Measurements from ENCODE around the gene OR10G8. TPM values are rescaled to one million over a fixed set of nuclear protein-coding genes. Genes with fewer than 3 reads are reported as not detected.

The OR10G8 gene, protein sequence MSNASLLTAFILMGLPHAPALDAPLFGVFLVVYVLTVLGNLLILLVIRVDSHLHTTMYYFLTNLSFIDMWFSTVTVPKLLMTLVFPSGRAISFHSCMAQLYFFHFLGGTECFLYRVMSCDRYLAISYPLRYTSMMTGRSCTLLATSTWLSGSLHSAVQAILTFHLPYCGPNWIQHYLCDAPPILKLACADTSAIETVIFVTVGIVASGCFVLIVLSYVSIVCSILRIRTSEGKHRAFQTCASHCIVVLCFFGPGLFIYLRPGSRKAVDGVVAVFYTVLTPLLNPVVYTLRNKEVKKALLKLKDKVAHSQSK
- not detected for total RNA-seq (2013)
- polyA plus RNA-seq (not detected), polyA minus RNA-seq (not detected in 2 replicates), total RNA-seq (0 to 0.11 (median 0) reads per million in 11 experiments)

DNA sequence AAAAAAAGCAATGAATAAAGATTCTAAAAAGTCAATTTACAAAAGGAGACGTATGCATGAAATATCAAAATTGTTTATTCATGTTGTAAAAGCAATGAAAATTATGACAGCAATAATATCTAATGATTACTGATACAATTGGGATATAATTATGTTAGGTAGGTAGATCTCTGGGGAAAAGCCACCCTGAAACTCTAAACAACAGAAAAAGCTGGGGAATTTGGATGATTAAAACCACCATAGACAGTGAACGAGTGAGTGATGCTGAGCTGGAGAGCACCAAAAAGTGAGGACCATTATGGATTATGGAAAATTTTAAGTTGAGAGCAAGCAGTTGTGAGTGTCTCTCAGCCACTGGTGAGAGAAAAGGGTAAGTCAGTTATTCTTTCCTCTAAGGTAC is at the start of gene OR10G8:
OR10G8 (plus strand) TSS at position 301 of the 400 bp plus-strand sequence. CDS start 2,825 bp downstream, outside the sequence.
- no CpG with 5 or more reads among the region's 2 CpGs for WGBS (ENCODE audit: insufficient coverage)
- Histone ChIP-seq H4K20me1 (ENCODE audit: insufficient read depth, low read length) (no peaks in the 10 kb centered on the region), H3K9me3 (replicated peaks in 1 of 2; ENCODE audit: control insufficient read depth in 1 of 2, insufficient read depth in 1 of 2, low read length in 2 of 2) (no peaks in the 10 kb centered on the region), H3K4me3 (replicated peaks in 1 of 3; ENCODE audit: low read depth in 2 of 3, low read length in 3 of 3) (no peak within 1 kb of the TSS), H3K27ac (ENCODE audit: low read depth in 1 of 2, low read length in 2 of 2) (no peak within 1 kb of the TSS), H3K4me1 (ENCODE audit: control insufficient read depth in 1 of 2, insufficient read depth in 2 of 2, low read length in 2 of 2) (no peaks in the 10 kb centered on the region), H3K27me3 (ENCODE audit: control insufficient read depth in 2 of 2, insufficient read depth in 2 of 2, low read length in 2 of 2) (no peaks in the 10 kb centered on the region), H3K9ac (ENCODE audit: insufficient read depth, low read length, poor library complexity, severe bottlenecking) (no peak within 1 kb of the TSS), H2AFZ (ENCODE audit: insufficient read depth, low read depth, low read length, poor library complexity, severe bottlenecking) (no peak within 1 kb of the TSS), H3K4me2 (replicated peaks; ENCODE audit: extremely low read depth, low read length, poor library complexity, severe bottlenecking) (no peak within 1 kb of the TSS), H3K79me2 (ENCODE audit: insufficient read depth, low read length) (no peaks in the 10 kb centered on the region), H3K36me3 (replicated peaks in 1 of 2; ENCODE audit: control insufficient read depth in 1 of 2, insufficient read depth in 2 of 2, low read length in 2 of 2) (no peaks in the 10 kb centered on the region)
- Mint-ChIP-seq H3K36me3 (no peaks in the 10 kb centered on the region), H3K4me1 (no peaks in the 10 kb centered on the region), H3K4me3 (no peak within 1 kb of the TSS), H3K9me3 (peaks cover 0 to 2% (median 0%) of the 10 kb centered on the region in 7 donors), H3K27ac (no peak within 1 kb of the TSS), H3K27me3 (ENCODE audit: low read depth in 3 of 3) (peaks cover 0 to 4% (median 2%) of the 10 kb centered on the region in 3 donors)
- intact Hi-C loops (cut with micrococcal nuclease) = no loop called here
- no peak for DNase-seq
- TF ChIP-seq, protein P1, sequence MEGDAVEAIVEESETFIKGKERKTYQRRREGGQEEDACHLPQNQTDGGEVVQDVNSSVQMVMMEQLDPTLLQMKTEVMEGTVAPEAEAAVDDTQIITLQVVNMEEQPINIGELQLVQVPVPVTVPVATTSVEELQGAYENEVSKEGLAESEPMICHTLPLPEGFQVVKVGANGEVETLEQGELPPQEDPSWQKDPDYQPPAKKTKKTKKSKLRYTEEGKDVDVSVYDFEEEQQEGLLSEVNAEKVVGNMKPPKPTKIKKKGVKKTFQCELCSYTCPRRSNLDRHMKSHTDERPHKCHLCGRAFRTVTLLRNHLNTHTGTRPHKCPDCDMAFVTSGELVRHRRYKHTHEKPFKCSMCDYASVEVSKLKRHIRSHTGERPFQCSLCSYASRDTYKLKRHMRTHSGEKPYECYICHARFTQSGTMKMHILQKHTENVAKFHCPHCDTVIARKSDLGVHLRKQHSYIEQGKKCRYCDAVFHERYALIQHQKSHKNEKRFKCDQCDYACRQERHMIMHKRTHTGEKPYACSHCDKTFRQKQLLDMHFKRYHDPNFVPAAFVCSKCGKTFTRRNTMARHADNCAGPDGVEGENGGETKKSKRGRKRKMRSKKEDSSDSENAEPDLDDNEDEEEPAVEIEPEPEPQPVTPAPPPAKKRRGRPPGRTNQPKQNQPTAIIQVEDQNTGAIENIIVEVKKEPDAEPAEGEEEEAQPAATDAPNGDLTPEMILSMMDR (IDR thresholded peaks at IDR 0.05) = no peak

DNA sequence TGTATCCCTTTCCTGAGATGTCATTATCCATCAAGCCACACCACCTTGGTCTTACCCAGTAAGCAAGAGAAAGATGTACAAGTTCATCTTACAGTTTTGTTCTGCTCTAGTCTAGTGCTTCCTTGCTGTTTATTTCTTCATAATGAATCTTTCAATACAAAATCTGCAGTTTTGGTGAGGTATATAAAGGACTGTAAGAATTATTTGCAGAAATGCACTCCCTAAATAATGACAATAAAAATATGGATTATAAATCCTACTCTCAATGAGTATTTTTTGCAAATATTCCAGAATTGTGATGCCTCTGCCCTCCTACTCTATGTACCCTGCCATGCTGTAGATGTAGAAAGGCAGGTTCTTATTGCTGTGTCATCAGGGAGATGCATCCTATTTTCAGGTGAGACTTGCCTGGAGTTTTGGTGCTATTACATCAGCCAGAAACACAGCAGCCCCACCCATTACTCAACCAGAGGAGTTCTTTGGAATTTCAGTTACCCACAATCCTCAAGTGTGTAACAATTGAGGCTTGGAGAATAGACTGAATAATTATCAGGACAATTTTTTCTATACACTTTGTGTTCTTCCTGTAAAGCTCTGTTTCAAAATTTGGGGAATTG is 48.8 kb upstream of the OR10G8 start, which contains the start of gene OR10S1:
OR10S1 (minus strand) TSS at position 51 of the 617 bp plus-strand sequence. CDS start 117 bp downstream, outside the sequence.
- H3K4me1 Mint-ChIP-seq = no peaks in the 10 kb centered on the region
- Histone ChIP-seq H3K9me3 (replicated peaks in 1 of 2; ENCODE audit: control insufficient read depth in 1 of 2, insufficient read depth in 1 of 2, low read length in 2 of 2) (peaks cover 0 to 9% of the 10 kb centered on the region in 2 donors), H2AFZ (ENCODE audit: insufficient read depth, low read depth, low read length, poor library complexity, severe bottlenecking) (no peak within 1 kb of the TSS), H3K4me3 (replicated peaks in 1 of 3; ENCODE audit: low read depth in 2 of 3, low read length in 3 of 3) (no peak within 1 kb of the TSS), H3K4me1 (ENCODE audit: control insufficient read depth in 1 of 2, insufficient read depth in 2 of 2, low read length in 2 of 2) (no peaks in the 10 kb centered on the region), H3K36me3 (replicated peaks in 1 of 2; ENCODE audit: control insufficient read depth in 1 of 2, insufficient read depth in 2 of 2, low read length in 2 of 2) (no peaks in the 10 kb centered on the region), H3K79me2 (ENCODE audit: insufficient read depth, low read length) (no peaks in the 10 kb centered on the region), H3K4me2 (replicated peaks; ENCODE audit: extremely low read depth, low read length, poor library complexity, severe bottlenecking) (no peak within 1 kb of the TSS), H3K27me3 (ENCODE audit: control insufficient read depth in 2 of 2, insufficient read depth in 2 of 2, low read length in 2 of 2) (no peaks in the 10 kb centered on the region), H3K27ac (ENCODE audit: low read depth in 1 of 2, low read length in 2 of 2) (no peak within 1 kb of the TSS), H4K20me1 (ENCODE audit: insufficient read depth, low read length) (no peaks in the 10 kb centered on the region), H3K9ac (ENCODE audit: insufficient read depth, low read length, poor library complexity, severe bottlenecking) (no peak within 1 kb of the TSS)
- H3K4me3 Mint-ChIP-seq = no peak within 1 kb of the TSS
- intact Hi-C loops (cut with micrococcal nuclease) = no loop called here
- no peaks in the 10 kb centered on the region for H3K36me3 Mint-ChIP-seq
- H3K27me3 Mint-ChIP-seq (ENCODE audit: low read depth in 3 of 3) = peaks cover 0 to 2% (median 0%) of the 10 kb centered on the region in 3 donors
- no peak within 1 kb of the TSS for H3K27ac Mint-ChIP-seq
- DNase-seq = no peak
- TF ChIP-seq, protein P1 (IDR thresholded peaks at IDR 0.05) = no peak
- peaks cover 3 to 8% (median 6%) of the 10 kb centered on the region in 7 donors for H3K9me3 Mint-ChIP-seq
